Smooth muscle cell (in vitro differentiated cells): ENCODE data around the gene INVS. TPM values are rescaled to one million over a fixed set of nuclear protein-coding genes. Genes with fewer than 3 reads are reported as not detected.

Experiments used
- DNase-seq: peaks from one replicate; lab custom pipeline; 2025; ENCODE audit not compliant: unreplicated experiment; lab: John Stamatoyannopoulos, UW
- H2AFZ ChIP-seq: fragments of 200-600 bp; sonication (generic); 2 replicates; pipeline ENCODE4 v1.6.0; 2016; ENCODE audit warnings: antibody characterized with exemption, low read depth, mild to moderate bottlenecking
- H3F3A ChIP-seq: fragments of 200-600 bp; sonication (generic); 2 replicates; pipeline ENCODE4 v1.6.0; 2017; ENCODE audit warnings: antibody characterized with exemption, low read depth
- H3K27ac ChIP-seq: fragments of 200-600 bp; sonication (generic); 2 replicates; pipeline ENCODE4 v1.5.1; 2016; ENCODE audit warnings: low read depth, mild to moderate bottlenecking
- H3K27me3 ChIP-seq: fragments of 200-600 bp; sonication (generic); 2 replicates; pipeline ENCODE4 v1.6.1; 2016; ENCODE audit warnings: low read depth, mild to moderate bottlenecking
- H3K36me3 ChIP-seq: fragments of 200-600 bp; sonication (generic); 2 replicates; pipeline ENCODE4 v1.5.1; 2016; ENCODE audit warnings: low read depth
- H3K4me1 ChIP-seq: fragments of 200-600 bp; sonication (generic); 2 replicates; pipeline ENCODE4 v1.5.1; 2016; ENCODE audit warnings: low read depth
- H3K4me2 ChIP-seq: fragments of 200-600 bp; sonication (generic); 2 replicates; pipeline ENCODE4 v1.6.0; 2016; ENCODE audit warnings: mild to moderate bottlenecking
- H3K4me3 ChIP-seq: fragments of 200-600 bp; sonication (generic); 2 replicates; pipeline ENCODE4 v1.5.1; 2016; ENCODE audit warnings: mild to moderate bottlenecking
- H3K79me2 ChIP-seq: fragments of 200-600 bp; sonication (generic); 2 replicates; pipeline ENCODE4 v1.6.0; 2016; ENCODE audit warnings: low read depth, mild to moderate bottlenecking
- H3K9ac ChIP-seq: fragments of 200-600 bp; sonication (generic); 2 replicates; pipeline ENCODE4 v1.6.0; 2016; ENCODE audit warnings: low read depth
- H3K9me3 ChIP-seq: fragments of 200-600 bp; sonication (generic); replicated peaks from 2 replicates; pipeline ENCODE4 v1.5.1; 2016; ENCODE audit warnings: low read depth
- H4K20me1 ChIP-seq: fragments of 200-600 bp; sonication (generic); 2 replicates; pipeline ENCODE4 v1.6.0; 2016; ENCODE audit warnings: low read depth
- WGBS: methylation state at CpG from one replicate; pipeline ENCODE4 v1.1.7; 2016; ENCODE audit warnings: low lambda C conversion rate; 5-methylcytosine and 5-hydroxymethylcytosine counted together
- polyA plus RNA-seq: library from polyadenylated mRNA; unstranded; fragments of >200 nt; fragmentation: Nextera tagmentation; extraction: Ambion mirVana; gene quantifications from 2 replicates; pipeline ENCODE4 v1.2.1, GENCODE V29; 2016
- total RNA-seq: library from RNA; depleted of rRNA; stranded (reverse); fragments of >200 nt; gene quantifications from 2 replicates; pipeline ENCODE4 v1.2.3, GENCODE V29; 2014
- TF ChIP-seq, protein P1 (sequence below): fragments of 200-600 bp; sonication (generic); IDR thresholded peaks from 2 replicates; pipeline ENCODE4 v1.5.1; 2017; ENCODE audit warnings: borderline replicate concordance, mild to moderate bottlenecking, antibody characterized with exemption; ENCODE audit not compliant: insufficient read depth, poor library complexity, severe bottlenecking

The INVS gene
- total and polyA plus RNA-seq, 2 experiments from 2014 or later = 8.1 to 16.0 TPM

DNA sequence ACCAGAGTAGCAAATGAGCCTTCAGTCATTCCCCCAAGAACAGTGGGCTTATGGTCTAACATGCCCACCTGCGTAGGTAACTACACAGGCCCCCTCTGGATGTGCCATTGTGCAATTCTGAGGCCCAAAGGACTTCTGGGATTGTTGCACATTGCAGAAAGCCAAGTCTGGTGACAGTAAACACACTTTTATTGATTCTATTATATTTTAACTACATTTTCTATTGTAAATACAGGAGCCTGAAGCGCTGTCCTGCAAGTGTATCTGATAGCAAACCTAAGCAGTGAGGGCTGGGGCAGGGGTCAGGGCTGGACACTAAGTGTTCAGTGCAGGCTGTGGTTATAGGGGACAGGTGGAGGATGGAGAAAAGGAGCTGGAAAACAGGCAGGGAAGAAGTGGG, 196.2 kb downstream of the INVS start:
- Histone ChIP-seq H3K9ac (no peak overlapping the region), H3K4me3 (no peak overlapping the region), H3K27ac (no peak overlapping the region), H3K9me3 (no peaks in the 10 kb centered on the region), H3K4me2 (no peak overlapping the region), H4K20me1 (no peaks in the 10 kb centered on the region), H3K4me1 (no peaks in the 10 kb centered on the region), H3K79me2 (no peaks in the 10 kb centered on the region), H3K27me3 (no peaks in the 10 kb centered on the region), H3F3A (no peaks in the 10 kb centered on the region), H3K36me3 (peaks cover 8% of the 10 kb centered on the region), H2AFZ (no peak overlapping the region)
- TF ChIP-seq, protein P1, sequence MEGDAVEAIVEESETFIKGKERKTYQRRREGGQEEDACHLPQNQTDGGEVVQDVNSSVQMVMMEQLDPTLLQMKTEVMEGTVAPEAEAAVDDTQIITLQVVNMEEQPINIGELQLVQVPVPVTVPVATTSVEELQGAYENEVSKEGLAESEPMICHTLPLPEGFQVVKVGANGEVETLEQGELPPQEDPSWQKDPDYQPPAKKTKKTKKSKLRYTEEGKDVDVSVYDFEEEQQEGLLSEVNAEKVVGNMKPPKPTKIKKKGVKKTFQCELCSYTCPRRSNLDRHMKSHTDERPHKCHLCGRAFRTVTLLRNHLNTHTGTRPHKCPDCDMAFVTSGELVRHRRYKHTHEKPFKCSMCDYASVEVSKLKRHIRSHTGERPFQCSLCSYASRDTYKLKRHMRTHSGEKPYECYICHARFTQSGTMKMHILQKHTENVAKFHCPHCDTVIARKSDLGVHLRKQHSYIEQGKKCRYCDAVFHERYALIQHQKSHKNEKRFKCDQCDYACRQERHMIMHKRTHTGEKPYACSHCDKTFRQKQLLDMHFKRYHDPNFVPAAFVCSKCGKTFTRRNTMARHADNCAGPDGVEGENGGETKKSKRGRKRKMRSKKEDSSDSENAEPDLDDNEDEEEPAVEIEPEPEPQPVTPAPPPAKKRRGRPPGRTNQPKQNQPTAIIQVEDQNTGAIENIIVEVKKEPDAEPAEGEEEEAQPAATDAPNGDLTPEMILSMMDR = no peak
- 98% methylated on average over 2 of the region's 2 CpGs for whole genome bisulfite sequencing
- DNase-seq = no peak

DNA sequence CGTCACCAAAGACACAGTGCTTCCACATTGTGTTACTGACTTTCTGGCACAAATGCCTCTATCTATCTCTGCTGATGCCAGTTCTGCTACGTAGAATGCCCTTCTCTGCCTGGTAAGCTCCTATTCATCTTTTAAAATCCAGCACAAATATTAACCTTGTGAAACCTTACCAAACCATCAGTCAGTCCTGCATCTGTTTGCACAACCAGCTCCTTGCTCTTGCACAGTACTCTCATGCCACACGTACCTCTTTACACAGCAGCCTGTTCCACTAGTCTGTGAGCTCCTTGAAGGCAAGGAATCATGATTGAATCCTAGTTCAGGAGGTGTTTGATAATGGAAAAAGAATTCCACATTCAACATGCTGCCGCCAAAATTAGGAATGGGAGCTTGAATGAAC, 197.4 kb downstream of the INVS start:
- no peak for DNase-seq
- 93% methylated on average over 4 of the region's 4 CpGs for WGBS
- TF ChIP-seq, protein P1 = no peak
- no peaks in the 10 kb centered on the region for H3K9me3 ChIP-seq
- H3K36me3 ChIP-seq = peaks cover 4% of the 10 kb centered on the region
- no peaks in the 10 kb centered on the region for H4K20me1 ChIP-seq
- no peak overlapping the region for H3K9ac ChIP-seq
- no peak overlapping the region for H3K4me3 ChIP-seq
- H3K4me1 ChIP-seq = no peaks in the 10 kb centered on the region
- H3F3A ChIP-seq = no peaks in the 10 kb centered on the region
- H3K4me2 ChIP-seq = no peak overlapping the region
- no peaks in the 10 kb centered on the region for H3K27me3 ChIP-seq
- H2AFZ ChIP-seq = no peak overlapping the region
- H3K79me2 ChIP-seq = no peaks in the 10 kb centered on the region
- H3K27ac ChIP-seq = no peak overlapping the region

DNA sequence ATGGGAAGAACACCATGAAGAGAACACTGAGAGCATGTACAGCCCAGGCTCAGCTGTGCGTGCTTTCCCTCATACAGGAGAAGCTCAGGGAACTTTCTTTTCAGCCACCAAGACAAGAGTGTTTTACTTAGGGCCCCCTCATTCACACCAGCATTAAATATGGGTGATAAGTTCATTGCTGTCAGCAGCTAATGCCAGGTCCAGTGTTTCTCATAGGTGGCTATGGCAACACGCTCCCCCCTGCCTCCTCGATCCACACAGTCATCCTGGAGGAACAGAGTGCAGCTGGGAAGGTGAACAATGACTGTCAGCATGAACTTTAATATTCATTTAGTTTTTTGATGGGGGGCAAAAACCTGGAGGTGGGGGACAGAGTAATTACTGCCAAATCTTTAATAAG, 199.3 kb downstream of the INVS start:
- H3K27me3 ChIP-seq = no peaks in the 10 kb centered on the region
- no peaks in the 10 kb centered on the region for H3K9me3 ChIP-seq
- H2AFZ ChIP-seq = no peak overlapping the region
- no peak overlapping the region for H3K27ac ChIP-seq
- H3F3A ChIP-seq = no peaks in the 10 kb centered on the region
- H3K4me3 ChIP-seq = no peak overlapping the region
- no peaks in the 10 kb centered on the region for H3K4me1 ChIP-seq
- 93% methylated on average over 3 of the region's 3 CpGs for WGBS
- H4K20me1 ChIP-seq = peaks cover under 1% of the 10 kb centered on the region
- DNase-seq = no peak
- TF ChIP-seq, protein P1 = no peak
- no peak overlapping the region for H3K9ac ChIP-seq
- no peaks in the 10 kb centered on the region for H3K79me2 ChIP-seq
- H3K36me3 ChIP-seq = peaks cover 10% of the 10 kb centered on the region
- no peak overlapping the region for H3K4me2 ChIP-seq

DNA sequence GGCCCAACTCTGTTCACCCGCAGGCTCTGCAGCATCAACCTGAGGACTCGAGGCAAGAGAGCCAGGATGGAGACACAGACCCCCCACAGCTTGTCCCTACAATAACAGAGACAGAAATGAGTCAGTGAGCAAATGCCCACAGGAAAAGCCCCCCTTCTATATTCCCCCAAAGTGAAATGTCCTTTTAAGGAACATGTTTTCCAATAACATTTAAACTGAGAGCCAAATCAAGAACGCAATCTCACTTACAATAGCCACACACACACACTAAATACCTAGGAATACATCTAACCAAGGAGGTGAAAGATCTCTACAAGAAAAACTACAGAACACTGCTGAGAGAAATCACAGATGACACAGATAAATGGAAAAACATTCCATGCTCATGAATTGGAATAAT, 204.7 kb downstream of the INVS start:
- no peak for DNase-seq

More for the DNA sequence above, 204.7 kb downstream of the INVS start:
- no peaks in the 10 kb centered on the region for H3K9me3 ChIP-seq
- no peak overlapping the region for H3K4me3 ChIP-seq
- H3K27me3 ChIP-seq = no peaks in the 10 kb centered on the region
- H3K79me2 ChIP-seq = peaks cover 14% of the 10 kb centered on the region
- peaks cover 14% of the 10 kb centered on the region for H4K20me1 ChIP-seq
- no peak overlapping the region for H3K9ac ChIP-seq
- H2AFZ ChIP-seq = no peak overlapping the region
- H3K4me2 ChIP-seq = no peak overlapping the region
- H3F3A ChIP-seq = no peaks in the 10 kb centered on the region
- TF ChIP-seq, protein P1 = no peak
- WGBS = 95% methylated on average over 3 of the region's 3 CpGs
- H3K4me1 ChIP-seq = no peaks in the 10 kb centered on the region
- H3K36me3 ChIP-seq = peaks cover 9% of the 10 kb centered on the region
- no peak overlapping the region for H3K27ac ChIP-seq
